Nephron progenitor cell (in vitro differentiated cells): ENCODE data around the gene SKAP2.
A peak's percentile ranks its signal among the peaks of the same experiment; 100 is the strongest.

Source experiments
- DNase-seq: peaks from one replicate; pipeline ENCODE4 v3.0.0; 2021
- H3K27ac Mint-ChIP-seq: 2 replicates; pipeline ENCODE4 v1.8.0; 2021; ENCODE audit warnings: mild to moderate bottlenecking, moderate library complexity, mixed read lengths
- H3K27me3 Mint-ChIP-seq: 2 replicates; pipeline ENCODE4 v1.8.0; 2021; ENCODE audit warnings: mild to moderate bottlenecking, low read depth, mixed read lengths; ENCODE audit not compliant: poor library complexity
- H3K36me3 Mint-ChIP-seq: 2 replicates; pipeline ENCODE4 v1.8.0; 2021; ENCODE audit warnings: low read depth, mixed read lengths
- H3K4me1 Mint-ChIP-seq: 2 replicates; pipeline ENCODE4 v1.8.0; 2021; ENCODE audit warnings: mixed read lengths
- H3K4me3 Mint-ChIP-seq: 2 replicates; pipeline ENCODE4 v1.8.0; 2021; ENCODE audit warnings: mild to moderate bottlenecking, moderate library complexity, mixed read lengths
- H3K9me3 Mint-ChIP-seq: 2 replicates; pipeline ENCODE4 v1.8.0; 2021; ENCODE audit warnings: mild to moderate bottlenecking, moderate library complexity, mixed read lengths
- TF ChIP-seq, protein P1 (sequence below): fragments of 200-600 bp; sonication (generic); IDR thresholded peaks from 2 replicates; pipeline ENCODE4 v1.5.0; 2021; ENCODE audit warnings: antibody characterized with exemption

SKAP2 gene

DNA sequence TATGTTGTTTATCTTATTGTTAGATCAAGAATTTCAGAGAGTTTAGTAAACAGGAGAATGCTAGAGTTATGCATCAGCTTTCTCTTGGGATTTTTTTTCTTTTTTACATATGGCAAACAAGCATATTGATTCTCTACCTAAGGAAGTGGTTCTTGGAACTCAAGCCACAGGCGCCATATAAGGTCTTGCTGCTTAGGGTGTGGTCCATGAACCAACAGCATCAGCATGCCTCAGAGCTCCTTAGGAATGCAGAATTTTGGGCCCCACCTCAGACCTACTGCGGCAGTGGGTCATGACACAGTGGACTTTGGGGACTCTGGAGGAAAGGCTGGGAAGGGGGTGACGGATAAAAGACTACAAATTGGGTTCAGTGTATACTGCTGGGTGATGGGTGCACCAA, 230.8 kb downstream of the SKAP2 start:
- Mint-ChIP-seq H3K36me3 (no peaks in the 10 kb centered on the region), H3K27me3 (no peaks in the 10 kb centered on the region), H3K4me1 (peaks cover 18% of the 10 kb centered on the region), H3K4me3 (no peak overlapping the region), H3K9me3 (no peaks in the 10 kb centered on the region), H3K27ac (no peak overlapping the region)
- TF ChIP-seq, protein P1, sequence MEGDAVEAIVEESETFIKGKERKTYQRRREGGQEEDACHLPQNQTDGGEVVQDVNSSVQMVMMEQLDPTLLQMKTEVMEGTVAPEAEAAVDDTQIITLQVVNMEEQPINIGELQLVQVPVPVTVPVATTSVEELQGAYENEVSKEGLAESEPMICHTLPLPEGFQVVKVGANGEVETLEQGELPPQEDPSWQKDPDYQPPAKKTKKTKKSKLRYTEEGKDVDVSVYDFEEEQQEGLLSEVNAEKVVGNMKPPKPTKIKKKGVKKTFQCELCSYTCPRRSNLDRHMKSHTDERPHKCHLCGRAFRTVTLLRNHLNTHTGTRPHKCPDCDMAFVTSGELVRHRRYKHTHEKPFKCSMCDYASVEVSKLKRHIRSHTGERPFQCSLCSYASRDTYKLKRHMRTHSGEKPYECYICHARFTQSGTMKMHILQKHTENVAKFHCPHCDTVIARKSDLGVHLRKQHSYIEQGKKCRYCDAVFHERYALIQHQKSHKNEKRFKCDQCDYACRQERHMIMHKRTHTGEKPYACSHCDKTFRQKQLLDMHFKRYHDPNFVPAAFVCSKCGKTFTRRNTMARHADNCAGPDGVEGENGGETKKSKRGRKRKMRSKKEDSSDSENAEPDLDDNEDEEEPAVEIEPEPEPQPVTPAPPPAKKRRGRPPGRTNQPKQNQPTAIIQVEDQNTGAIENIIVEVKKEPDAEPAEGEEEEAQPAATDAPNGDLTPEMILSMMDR = no peak
- no peak for DNase-seq

DNA sequence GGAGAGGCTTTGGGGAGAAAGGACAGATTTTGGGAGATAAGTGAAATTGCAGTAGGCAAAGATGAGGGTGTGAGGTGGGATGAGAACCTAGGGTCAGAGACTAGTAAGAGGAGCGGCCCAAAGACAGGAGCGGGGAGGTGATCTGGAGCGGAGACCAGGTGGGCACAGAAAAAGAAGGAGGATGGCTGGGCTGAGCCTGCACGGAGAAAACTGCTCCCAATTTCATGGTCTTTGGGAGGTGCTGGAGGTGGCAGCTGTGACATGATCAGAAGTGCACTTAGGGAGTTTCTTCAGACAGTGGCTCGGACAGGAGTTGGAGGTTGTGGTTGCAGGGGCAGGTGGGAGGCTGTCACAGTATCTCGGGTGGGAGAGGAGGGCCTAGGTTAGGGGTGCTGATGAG, 232.8 kb downstream of the SKAP2 start:
- DNase-seq = no peak
- H3K36me3 Mint-ChIP-seq = no peaks in the 10 kb centered on the region
- peaks cover 7% of the 10 kb centered on the region for H3K27me3 Mint-ChIP-seq
- TF ChIP-seq, protein P1 = no peak
- no peak overlapping the region for H3K4me3 Mint-ChIP-seq
- no peak overlapping the region for H3K27ac Mint-ChIP-seq
- H3K9me3 Mint-ChIP-seq = no peaks in the 10 kb centered on the region
- H3K4me1 Mint-ChIP-seq = peaks cover 38% of the 10 kb centered on the region

DNA sequence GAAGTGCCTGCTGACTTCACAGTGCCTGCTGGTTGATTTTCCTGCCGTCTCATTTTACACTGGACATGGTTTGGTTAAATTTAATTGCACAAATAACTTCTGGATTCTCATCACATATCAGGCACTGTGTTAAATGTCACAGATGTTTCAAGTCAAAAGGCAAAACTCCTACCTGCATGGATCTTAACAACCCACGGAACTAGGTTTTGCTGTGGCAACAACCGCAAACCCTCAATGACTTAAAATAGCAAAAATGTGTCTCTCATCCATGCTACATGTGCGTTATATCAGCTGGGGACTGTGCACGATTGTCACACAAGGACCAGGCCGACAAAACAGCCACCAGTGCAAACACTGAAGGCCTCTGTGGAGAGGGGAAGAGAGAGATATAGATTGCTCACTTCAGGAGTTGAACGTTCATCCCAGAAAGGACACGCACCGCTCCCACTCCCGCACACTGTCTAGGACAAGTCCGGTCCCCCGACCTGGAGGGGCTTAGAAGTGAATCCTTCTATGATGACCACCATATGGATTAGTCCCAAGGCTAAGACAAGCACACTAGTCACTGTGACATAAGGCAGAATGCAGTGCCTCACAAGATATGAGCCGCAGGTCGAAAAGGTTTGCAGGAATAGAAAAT, 233.3 kb downstream of the SKAP2 start:
- TF ChIP-seq, protein P1 = no peak
- no peak for DNase-seq

DNA sequence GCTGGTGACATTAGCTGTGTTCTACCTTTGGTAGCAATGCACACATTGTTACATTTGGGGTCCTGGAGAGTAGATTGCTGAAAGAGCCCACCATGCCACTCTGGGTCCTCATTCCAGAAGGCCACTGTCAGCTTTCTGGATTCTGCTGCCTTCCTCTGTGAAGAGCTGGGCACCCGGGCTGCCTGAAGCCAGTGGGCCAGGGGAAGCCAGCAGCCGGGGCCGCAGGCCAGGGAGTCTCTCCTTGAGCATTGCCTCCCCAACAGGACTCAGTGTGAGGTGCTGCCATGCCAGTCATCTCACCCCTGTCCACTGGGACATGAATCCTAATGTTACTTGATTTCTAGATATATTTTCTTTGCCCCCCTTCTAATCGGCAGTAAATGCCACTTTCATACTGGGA, 234.0 kb downstream of the SKAP2 start:
- Mint-ChIP-seq H3K4me1 (peaks cover 44% of the 10 kb centered on the region), H3K27me3 (peaks cover 8% of the 10 kb centered on the region), H3K27ac (no peak overlapping the region), H3K36me3 (no peaks in the 10 kb centered on the region), H3K9me3 (no peaks in the 10 kb centered on the region), H3K4me3 (no peak overlapping the region)
- no peak for DNase-seq
- TF ChIP-seq, protein P1 = no peak

More for the DNA sequence above, 233.3 kb downstream of the SKAP2 start:
- Mint-ChIP-seq H3K9me3 (no peaks in the 10 kb centered on the region), H3K27ac (no peak overlapping the region), H3K4me1 (peaks cover 43% of the 10 kb centered on the region), H3K4me3 (no peak overlapping the region), H3K27me3 (peaks cover 8% of the 10 kb centered on the region), H3K36me3 (no peaks in the 10 kb centered on the region)

DNA sequence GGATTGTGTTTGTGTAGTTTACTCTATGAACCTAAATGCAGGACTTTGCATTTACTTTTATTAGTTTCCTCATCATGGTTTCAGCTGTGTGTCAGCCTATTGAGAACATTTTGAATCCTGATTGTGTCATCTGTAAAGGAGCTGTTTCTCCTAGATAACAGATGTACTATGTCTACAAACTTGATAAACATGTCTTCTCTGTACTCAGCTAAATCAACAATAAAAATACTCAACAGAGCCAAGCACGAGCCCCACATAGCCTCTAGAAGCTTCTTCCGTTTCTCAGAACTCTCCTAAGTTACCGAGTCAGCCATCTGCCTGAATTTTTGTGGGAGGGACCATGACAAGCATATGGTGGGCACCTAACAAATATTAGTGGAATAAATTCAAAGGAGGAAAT, 234.7 kb downstream of the SKAP2 start:
- Mint-ChIP-seq H3K4me1 (peaks cover 49% of the 10 kb centered on the region), H3K27ac (no peak overlapping the region), H3K36me3 (no peaks in the 10 kb centered on the region), H3K27me3 (peaks cover 8% of the 10 kb centered on the region), H3K9me3 (no peaks in the 10 kb centered on the region), H3K4me3 (no peak overlapping the region)
- TF ChIP-seq, protein P1 = no peak
- no peak for DNase-seq

DNA sequence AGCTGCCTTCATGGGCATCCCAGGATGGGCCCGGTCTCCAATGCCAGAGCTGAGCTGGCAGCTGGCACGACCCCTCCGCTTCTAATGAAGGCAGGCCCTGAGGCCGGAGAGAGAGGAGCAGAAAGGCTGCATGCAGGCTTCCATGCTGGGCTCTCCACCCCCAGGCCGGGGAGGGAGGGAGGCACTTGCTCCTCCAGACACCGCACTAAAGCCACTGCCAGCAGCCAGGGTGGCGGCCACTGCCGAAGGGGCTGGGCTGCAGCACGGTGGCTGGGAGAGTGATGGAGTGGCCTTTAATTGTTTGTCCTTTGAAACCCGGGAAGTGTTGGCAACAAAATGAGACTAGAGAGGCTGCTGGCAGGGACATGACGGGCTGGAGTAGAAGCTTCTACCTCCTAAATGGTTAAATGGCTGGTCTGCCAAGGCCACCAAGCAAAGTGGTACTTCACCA, 236.5 kb downstream of the SKAP2 start:
- H3K27ac Mint-ChIP-seq = no peak overlapping the region
- no peak overlapping the region for H3K4me3 Mint-ChIP-seq
- peaks cover 12% of the 10 kb centered on the region for H3K27me3 Mint-ChIP-seq
- no peaks in the 10 kb centered on the region for H3K9me3 Mint-ChIP-seq
- TF ChIP-seq, protein P1 = no peak
- peaks cover 54% of the 10 kb centered on the region for H3K4me1 Mint-ChIP-seq
- no peaks in the 10 kb centered on the region for H3K36me3 Mint-ChIP-seq
- DNase-seq = peak; percentile 25
